ENCODE data around the gene SHROOM3.

The SHROOM3 gene

GRCh38 chr4:76540486-76540885 lies 105.5 kb downstream of the SHROOM3 start:
- TF ChIP-seq CTCF (IDR thresholded peaks at IDR 0.05; ENCODE audit: insufficient read depth, low read length, missing control alignments) = no peak
- DNase-seq (ENCODE audit: low read depth, low spot score) = no peak
- POLR2A ChIA-PET = interaction anchor here (0.6 to 0.7 kb wide), 2 partner anchors 45 to 553 kb away, joined by 3 read pairs; no protein-coding TSS in a partner anchor
- H3K4me3 ChIP-seq (ENCODE audit: low read depth, low read length) = no peak overlapping the region
- CTCF ChIA-PET = interaction anchor here (1.0 to 2.3 kb wide), 4 partner anchors 8 to 86 kb away, joined by 3 to 6 read pairs (median 3); no protein-coding TSS in a partner anchor

GRCh38 chr4:76543378-76543777 lies 108.3 kb downstream of the SHROOM3 start:
- H3K4me3 ChIP-seq (ENCODE audit: low read depth, low read length) = no peak overlapping the region
- no peak for DNase-seq (ENCODE audit: low read depth, low spot score)
- ChIA-PET CTCF (no interaction called here), POLR2A (no interaction called here)
- no peak for TF ChIP-seq CTCF (IDR thresholded peaks at IDR 0.05; ENCODE audit: insufficient read depth, low read length, missing control alignments)

- POLR2A ChIA-PET = interaction anchor here (0.7 kb wide), 1 partner anchor 98 kb away, joined by 4 read pairs; no protein-coding TSS in a partner anchor
- no peak overlapping the region for H3K4me3 ChIP-seq (ENCODE audit: low read depth, low read length)
- CTCF ChIA-PET = interaction anchor here (1.5 to 1.8 kb wide), 3 partner anchors 11 to 215 kb away, joined by 3 to 9 read pairs (median 4); no protein-coding TSS in a partner anchor
- no peak for DNase-seq (ENCODE audit: low read depth, low spot score)
- no peak for TF ChIP-seq CTCF (IDR thresholded peaks at IDR 0.05; ENCODE audit: insufficient read depth, low read length, missing control alignments)
These were observed 109.7 kb downstream of the SHROOM3 start for GRCh38 chr4:76544725-76545124.

DNA sequence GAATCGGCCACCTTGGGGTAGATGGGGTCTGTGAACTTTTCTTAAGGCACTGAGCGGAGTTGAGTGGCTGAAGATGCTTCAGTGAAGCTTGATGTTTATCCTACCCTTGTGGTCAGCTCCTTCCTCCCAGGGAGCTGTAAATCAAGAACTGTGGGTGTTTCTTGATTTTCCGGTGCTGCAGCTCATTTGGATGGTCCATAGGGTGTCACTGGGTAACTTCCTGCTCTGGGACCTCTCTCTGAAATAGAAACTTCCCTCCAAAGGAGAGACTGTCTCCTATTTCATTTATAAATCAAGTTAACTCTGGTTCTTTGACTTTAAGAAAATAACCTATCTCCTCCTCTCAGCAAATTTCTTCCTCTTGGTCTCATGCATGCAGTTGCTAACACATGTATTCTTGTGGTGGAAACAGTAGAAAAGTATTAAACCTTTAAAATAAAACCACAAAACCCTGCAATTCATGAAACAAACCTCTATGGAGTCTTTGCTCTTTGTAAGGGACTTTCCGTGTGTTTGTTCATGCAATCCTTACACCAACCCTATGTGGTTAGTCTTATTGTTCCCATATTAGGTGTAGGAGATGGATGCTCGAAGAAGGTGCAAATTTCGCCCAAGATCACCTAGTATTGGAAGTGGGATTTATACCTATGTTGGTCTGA lies 110.3 kb downstream of the SHROOM3 start:
- ChIA-PET CTCF (interaction anchor here (1.5 to 1.8 kb wide), 3 partner anchors 11 to 215 kb away, joined by 3 to 9 read pairs (median 4); no protein-coding TSS in a partner anchor), POLR2A (interaction anchor here (0.7 kb wide), 1 partner anchor 99 kb away, joined by 4 read pairs; no protein-coding TSS in a partner anchor)
- no peak for DNase-seq (ENCODE audit: low read depth, low spot score)
- H3K4me3 ChIP-seq (ENCODE audit: low read depth, low read length) = no peak overlapping the region
- TF ChIP-seq CTCF (IDR thresholded peaks at IDR 0.05; ENCODE audit: insufficient read depth, low read length, missing control alignments) = no peak

GRCh38 chr4:76546327-76546726 lies 111.3 kb downstream of the SHROOM3 start:
- TF ChIP-seq CTCF (IDR thresholded peaks at IDR 0.05; ENCODE audit: insufficient read depth, low read length, missing control alignments) = no peak
- no peak for DNase-seq (ENCODE audit: low read depth, low spot score)
- ChIA-PET CTCF (interaction anchor here (0.9 to 1.6 kb wide), 2 partner anchors 59 to 214 kb away, joined by 3 read pairs; no protein-coding TSS in a partner anchor), POLR2A (interaction anchor here (0.9 kb wide), 2 partner anchors 10 to 65 kb away, joined by 3 read pairs; no protein-coding TSS in a partner anchor)
- no peak overlapping the region for H3K4me3 ChIP-seq (ENCODE audit: low read depth, low read length)
